HepG2 (cell line): Measurements from ENCODE around the gene HMGCS2. TPM values are rescaled to one million over a fixed set of nuclear protein-coding genes. Genes with fewer than 3 reads are reported as not detected.

Experiments
- AHDC1 ChIP-seq: sonication (generic); formaldehyde crosslinking; IDR thresholded peaks from 2 replicates; pipeline ENCODE4 v1.5.1; 2020; ENCODE audit warnings: mild to moderate bottlenecking, missing genetic modification reagents, borderline replicate concordance
- CREB1 ChIP-seq, 2 experiments: fragments of 450-650 bp in 1 of 2; IDR thresholded peaks; 2 replicates each; pipeline ENCODE4 v1.6.1; 2016 to 2017; ENCODE audit warnings: control low read depth in 1 of 2, mild to moderate bottlenecking in 1 of 2, missing compliant biosample characterization in 1 of 2, missing genetic modification characterization in 1 of 2
- CSRNP2 ChIP-seq: sonication (generic); formaldehyde crosslinking; conservative IDR thresholded peaks from 2 replicates; pipeline ENCODE4 v1.8.0; 2022; ENCODE audit warnings: low read depth, missing genetic modification reagents
- EHMT2 ChIP-seq: fragments of 200-600 bp; sonication (generic); IDR thresholded peaks from 2 replicates; pipeline ENCODE4 v1.7.0; 2017; ENCODE audit warnings: antibody characterized with exemption, low read depth, low read length, borderline replicate concordance
- FOXP1 ChIP-seq, 2 experiments: fragments of 450-650 bp in 1 of 2; IDR thresholded peaks; 2 replicates each; pipeline ENCODE4 v1.6.1; 2017 to 2018; ENCODE audit warnings: antibody characterized with exemption in 1 of 2
- HES4 ChIP-seq: sonication (generic); formaldehyde crosslinking; IDR thresholded peaks from 2 replicates; pipeline ENCODE4 v1.9.0; 2021; ENCODE audit warnings: mild to moderate bottlenecking, missing genetic modification reagents, borderline replicate concordance
- MAF1 ChIP-seq: sonication (generic); formaldehyde crosslinking; IDR thresholded peaks from 2 replicates; pipeline ENCODE4 v1.5.0; 2020; ENCODE audit warnings: missing genetic modification reagents, borderline replicate concordance
- MXD1 ChIP-seq: sonication (generic); formaldehyde crosslinking; IDR thresholded peaks from 2 replicates; pipeline ENCODE4 v1.4.0; 2020; ENCODE audit warnings: mild to moderate bottlenecking, missing genetic modification reagents
- PBX2 ChIP-seq: IDR thresholded peaks from 2 replicates; pipeline ENCODE4 v1.6.1; 2016; ENCODE audit warnings: control low read depth
- PCBP1 ChIP-seq: fragments of 200-400 bp; formaldehyde crosslinking; IDR thresholded peaks from 2 replicates; pipeline ENCODE4 v1.6.1; 2017; ENCODE audit warnings: mild to moderate bottlenecking, low read depth, low read length, borderline replicate concordance
- SIN3A ChIP-seq: IDR thresholded peaks from 2 replicates; pipeline ENCODE4 v1.6.1; 2011; ENCODE audit warnings: low read depth, mild to moderate bottlenecking, control low read depth, low read length, borderline replicate concordance
- SMAD9 ChIP-seq: sonication (generic); formaldehyde crosslinking; IDR thresholded peaks from 2 replicates; pipeline ENCODE4 v1.5.1; 2020; ENCODE audit warnings: mild to moderate bottlenecking, missing genetic modification reagents
- SOX6 ChIP-seq, 2 experiments: fragments of 450-650 bp in 1 of 2; sonication (generic) in 1 of 2; formaldehyde crosslinking in 1 of 2; IDR thresholded peaks; 2 replicates each; pipeline versions ENCODE4 v1.4.0 to v1.6.1; 2017 to 2020; ENCODE audit warnings: antibody characterized with exemption in 1 of 2, mild to moderate bottlenecking in 1 of 2, missing genetic modification reagents in 1 of 2
- SP2 ChIP-seq: sonication (generic); formaldehyde crosslinking; IDR thresholded peaks from 2 replicates; pipeline ENCODE4 v1.5.1; 2020; ENCODE audit warnings: mild to moderate bottlenecking, missing genetic modification reagents
- STAG1 ChIP-seq: sonication (generic); formaldehyde crosslinking; IDR thresholded peaks from 2 replicates; pipeline ENCODE4 v1.4.0; 2020; ENCODE audit warnings: missing genetic modification reagents
- TEF ChIP-seq: sonication (generic); formaldehyde crosslinking; IDR thresholded peaks from 2 replicates; pipeline ENCODE4 v1.5.0; 2020; ENCODE audit warnings: missing genetic modification reagents
- THAP11 ChIP-seq: IDR thresholded peaks from 2 replicates; pipeline ENCODE4 v1.6.1; 2016; ENCODE audit warnings: missing biosample characterization, missing genetic modification reagents
- TRIM24 ChIP-seq: sonication (generic); formaldehyde crosslinking; IDR thresholded peaks from 2 replicates; pipeline ENCODE4 v1.8.0; 2022; ENCODE audit warnings: mild to moderate bottlenecking, missing genetic modification reagents
- ZNF432 ChIP-seq: sonication (generic); formaldehyde crosslinking; IDR thresholded peaks from 2 replicates; pipeline ENCODE4 v1.5.0; 2020; ENCODE audit warnings: missing genetic modification reagents, mild to moderate bottlenecking, borderline replicate concordance
- ZNF484 ChIP-seq: sonication (generic); formaldehyde crosslinking; IDR thresholded peaks from 2 replicates; pipeline ENCODE4 v1.5.1; 2020; ENCODE audit warnings: mild to moderate bottlenecking, low read depth, missing genetic modification reagents, borderline replicate concordance
- polyA plus RNA-seq, 8 experiments: library from polyadenylated mRNA; depleted of rRNA in 3 of 8; stranded (reverse) in 7 of 8; unstranded in 1 of 8; fragments of >200 nt; fragmentation: Illumina TruSeq in 4 of 8; extraction: Trizol in 4 of 8; gene quantifications; 2 replicates each; pipeline versions ENCODE4 v1.2.1 to v1.2.3, GENCODE V29; 2011 to 2016; ENCODE audit warnings: low read depth in 4 of 8, missing spikeins in 1 of 8, mixed read lengths in 1 of 8; ENCODE audit not compliant: insufficient read depth in 1 of 8
- total RNA-seq, 5 experiments: library from RNA; depleted of rRNA; stranded (reverse); fragments of >200 nt; fragmentation: Illumina TruSeq; extraction: Trizol; gene quantifications; 2 replicates each; pipeline ENCODE4 v1.2.3, GENCODE V29; 2016; ENCODE audit warnings: low read depth in 1 of 5

The HMGCS2 gene
- total and polyA plus RNA-seq, 2 of the 13 experiments (the other 11 are each of a cell fraction or from before 2014, with no cell fraction given) = 0.44 to 1.5 TPM

- TF ChIP-seq TEF (no peak), THAP11 (CRISPR knock-in tag) (no peak), SP2 (CRISPR knock-in tag) (no peak), TRIM24 (no peak), HES4 (CRISPR knock-in tag) (no peak), SOX6 (IDR thresholded peaks at IDR 0.05) (no peak), SOX6 (CRISPR knock-in tag; IDR thresholded peaks at IDR 0.05) (peak; percentile 40; the same call in 1 of the 2 replicates), STAG1 (CRISPR knock-in tag) (no peak), PBX2 (CRISPR knock-in tag) (no peak), ZNF432 (CRISPR knock-in tag) (no peak), FOXP1 (IDR thresholded peaks at IDR 0.05) (no peak), FOXP1 (CRISPR knock-in tag; IDR thresholded peaks at IDR 0.05) (peak; percentile 38; the same call in 1 of the 2 replicates), PCBP1 (no peak), SMAD9 (CRISPR knock-in tag) (no peak), EHMT2 (peak; percentile 60; the same call in 1 of the 2 replicates), ZNF484 (CRISPR knock-in tag) (no peak), CSRNP2 (no peak), MXD1 (CRISPR knock-in tag) (no peak), AHDC1 (CRISPR knock-in tag) (peak; percentile 97), MAF1 (no peak), SIN3A (no peak), CREB1 (IDR thresholded peaks at IDR 0.05) (no peak), CREB1 (CRISPR knock-in tag; IDR thresholded peaks at IDR 0.05) (peak; percentile 49; the same call in 1 of the 2 replicates)
Observed at GRCh38 chr1:119816407-119816806, 47.7 kb upstream of the HMGCS2 start (continued).
